ENCODE results near the gene PIK3CD. TPM values are rescaled to one million over a fixed set of nuclear protein-coding genes. Genes with fewer than 3 reads are reported as not detected.
"Not testable (repeated sequence)": the region's sequence is repeated elsewhere in the genome, so short reads cannot be mapped to it uniquely, and the experiment has no call there.

Gene PIK3CD
- total RNA-seq, 1 experiment from 2014 or later: 5.6 TPM

DNA sequence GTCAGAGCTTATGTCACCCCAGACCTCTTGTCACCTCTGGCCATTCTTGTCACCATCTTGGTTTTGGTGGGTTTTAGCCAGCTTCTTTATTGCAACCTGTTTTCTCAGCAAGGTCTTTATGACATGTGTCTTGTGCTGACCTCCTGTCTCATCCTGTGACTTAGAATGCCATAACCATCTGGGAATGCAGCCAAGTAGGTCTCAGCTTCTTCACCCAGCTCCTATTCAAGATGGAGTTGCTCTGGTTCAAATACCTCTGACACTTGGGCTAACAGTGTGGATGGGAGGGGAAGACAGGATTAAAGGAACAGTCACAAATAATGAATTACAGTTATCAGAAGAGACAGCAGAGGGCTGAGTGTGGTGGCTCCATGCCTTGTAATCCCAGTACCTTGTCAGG lies 30.5 kb upstream of the PIK3CD start:
- no peak for DNase-seq (ENCODE audit: low spot score)

GRCh38 chr1:9624081-9624480 lies 27.4 kb upstream of the PIK3CD start:
- DNase-seq (ENCODE audit: low spot score): no peak

- DNase-seq (ENCODE audit: low spot score): not testable (repeated sequence)
Observed at GRCh38 chr1:9625030-9625429, 26.5 kb upstream of the PIK3CD start.

- DNase-seq (ENCODE audit: low spot score): no peak
Observed at GRCh38 chr1:9626201-9626608, 25.3 kb upstream of the PIK3CD start.

DNA sequence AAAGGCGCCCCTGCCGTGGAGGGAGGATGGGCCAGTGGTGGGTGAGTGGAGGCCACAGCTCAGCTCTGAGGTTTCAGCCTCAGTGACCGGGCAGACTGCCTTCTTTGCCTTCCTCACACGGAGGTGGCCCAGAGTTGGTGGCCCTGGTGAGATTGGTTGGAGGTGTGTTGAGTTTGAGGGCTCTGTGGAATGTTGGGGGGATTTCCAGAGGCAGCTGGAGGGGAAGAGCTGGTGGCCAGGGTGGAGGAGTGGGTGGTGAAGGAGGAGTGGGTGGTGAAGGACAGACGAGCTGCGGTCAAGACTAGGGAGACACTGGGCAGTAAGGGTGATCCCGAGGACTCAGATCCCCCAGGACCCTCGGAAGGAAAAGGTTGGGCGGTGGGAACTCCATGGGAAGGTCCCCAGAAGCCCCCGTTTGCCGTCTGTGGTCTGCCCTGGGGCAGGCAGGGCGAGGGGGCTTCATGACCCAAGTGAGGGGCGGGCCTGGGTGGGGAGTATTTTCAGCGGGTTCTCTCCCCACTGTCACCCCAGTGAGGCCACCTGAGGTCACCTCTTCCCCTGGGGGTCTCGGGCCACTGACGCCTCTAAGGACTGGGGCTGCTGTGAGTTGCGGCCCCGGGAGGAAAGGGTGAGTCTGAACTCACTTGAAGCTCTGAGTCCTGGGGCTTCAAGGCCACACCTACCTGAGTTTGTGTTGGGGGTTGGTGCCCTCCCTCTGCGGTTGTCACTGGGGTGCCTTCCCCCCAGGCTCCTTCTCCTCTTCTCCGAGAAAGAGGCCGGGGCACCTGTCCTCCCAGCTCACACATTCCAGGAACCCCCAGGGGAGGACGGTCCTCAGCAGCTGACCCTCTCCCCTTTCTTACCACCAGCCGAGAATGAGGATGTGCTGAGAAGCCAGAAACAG lies 22.7 kb upstream of the PIK3CD start:
- DNase-seq (ENCODE audit: low spot score): no peak

GRCh38 chr1:9629445-9630201 lies 21.9 kb upstream of the PIK3CD start:
- no peak for DNase-seq (ENCODE audit: low spot score)

DNA sequence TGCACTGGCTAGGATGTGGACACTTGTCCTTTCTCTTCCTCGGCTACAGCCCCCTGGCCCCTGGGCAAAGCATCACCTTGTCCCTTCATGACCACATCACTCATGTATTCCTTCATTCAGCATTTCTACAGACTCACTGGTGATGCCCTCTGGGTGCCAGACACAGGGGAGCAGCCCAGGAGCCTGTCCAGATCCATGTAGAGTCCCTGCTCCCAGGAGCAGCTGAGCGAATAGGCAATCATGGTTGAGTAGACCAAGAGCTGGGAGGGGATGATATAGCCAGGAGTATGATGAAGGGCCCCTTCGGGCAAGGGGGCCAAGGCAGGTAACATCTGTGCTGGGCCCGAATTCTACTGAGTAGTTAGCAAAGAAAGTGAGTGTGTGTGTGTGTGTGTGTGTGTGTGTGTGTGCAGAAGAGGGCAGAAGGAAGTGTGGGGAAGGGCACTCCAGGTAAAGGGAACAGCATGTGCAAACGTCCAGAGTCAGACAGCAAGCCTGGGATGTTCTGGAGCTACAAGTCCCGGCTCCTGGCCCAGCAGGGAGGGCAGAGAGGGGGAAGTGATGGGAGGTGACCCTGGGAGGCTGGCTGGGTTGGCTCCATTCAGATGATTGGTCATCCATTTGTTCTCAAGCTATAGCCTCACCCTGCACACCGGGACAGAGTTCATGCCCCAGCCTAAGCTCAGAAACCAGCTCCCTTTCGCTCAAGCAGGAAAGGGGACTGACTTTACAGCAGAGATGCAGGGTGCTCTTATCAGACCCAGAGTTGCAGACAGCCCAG lies 21.0 kb upstream of the PIK3CD start:
- DNase-seq (ENCODE audit: low spot score): no peak

DNA sequence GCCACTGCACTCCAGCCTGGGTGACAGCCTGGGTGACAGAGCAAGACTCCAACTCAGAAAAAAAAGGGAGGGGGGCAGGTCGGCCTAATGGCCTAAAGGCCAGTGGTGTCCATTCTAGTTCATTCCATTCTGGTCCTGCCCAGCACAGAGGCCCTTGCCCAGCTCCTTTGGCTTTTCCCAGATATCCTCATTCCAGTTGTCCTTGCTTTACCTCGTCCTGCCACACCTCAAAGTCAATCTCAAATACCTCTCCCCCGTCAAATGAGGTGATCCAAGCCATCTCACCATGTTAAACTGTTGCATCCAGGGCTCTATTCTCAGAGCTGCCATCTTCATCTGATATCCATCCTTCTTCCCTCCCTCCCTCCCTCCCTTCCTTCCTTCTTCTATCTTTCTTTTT lies 19.9 kb upstream of the PIK3CD start:
- DNase-seq (ENCODE audit: low spot score): no peak

DNA sequence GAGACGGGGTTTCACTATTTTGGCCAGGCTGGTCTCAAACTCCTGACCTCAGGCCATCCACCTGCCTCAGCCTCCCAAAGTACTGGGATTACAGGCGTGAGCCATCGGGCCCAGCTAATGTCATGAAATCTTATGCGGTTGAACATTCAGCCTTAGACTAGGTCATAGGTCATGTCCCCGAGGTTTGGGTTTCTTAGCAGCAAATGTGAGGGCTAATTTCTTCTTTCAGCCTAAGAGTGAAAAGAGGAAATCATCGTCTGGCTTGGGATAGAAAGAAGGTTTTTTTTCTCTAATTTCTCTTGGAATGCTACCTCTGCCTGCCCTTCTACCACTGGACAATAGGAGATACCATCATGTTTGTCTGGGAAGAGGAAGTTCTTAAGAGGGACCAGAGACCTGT lies 18.0 kb upstream of the PIK3CD start:
- no peak for DNase-seq (ENCODE audit: low spot score)

DNA sequence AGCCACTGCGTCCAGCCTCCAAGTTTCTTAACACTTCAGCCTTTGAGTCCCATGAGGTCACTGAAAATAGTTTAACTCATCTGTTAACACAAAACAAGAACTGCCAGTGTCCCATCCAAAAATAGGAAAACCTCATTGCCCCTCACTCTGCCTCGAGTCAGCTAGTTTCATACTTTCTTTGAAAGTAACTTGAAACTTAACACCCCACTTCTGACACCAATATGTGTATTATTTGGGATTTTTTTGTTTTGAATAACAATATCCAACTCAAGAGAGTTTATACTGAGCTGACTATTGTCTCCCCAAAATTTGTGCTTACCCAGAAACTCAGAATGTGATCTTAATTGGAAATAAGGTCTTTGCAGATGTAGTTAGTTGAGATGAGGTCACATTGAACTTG lies 16.9 kb upstream of the PIK3CD start:
- no peak for DNase-seq (ENCODE audit: low spot score)

DNA sequence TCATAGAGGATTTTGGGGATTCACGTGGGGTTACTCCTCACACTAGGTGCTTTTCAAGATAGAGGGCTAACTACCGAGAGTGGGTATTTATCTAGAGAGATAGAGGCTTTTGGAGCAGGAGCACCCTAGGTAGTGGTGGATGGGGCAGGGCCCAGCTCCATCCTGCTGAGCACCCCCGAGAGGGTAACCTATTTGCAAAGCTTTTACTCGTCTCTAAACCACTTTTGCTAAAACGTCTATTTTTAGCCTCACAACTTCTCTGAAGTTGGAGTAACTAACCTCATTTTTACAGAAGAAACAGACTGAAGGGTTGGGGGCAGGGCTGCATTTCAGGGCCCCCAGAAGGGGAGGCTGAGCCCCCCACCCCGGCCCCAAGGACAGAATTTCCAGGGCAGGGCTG lies 12.3 kb upstream of the PIK3CD start:
- DNase-seq (ENCODE audit: low spot score): no peak

GRCh38 chr1:9643351-9644256 lies 7.9 kb upstream of the PIK3CD start:
- no peak for DNase-seq (ENCODE audit: low spot score)

GRCh38 chr1:9646037-9646436 lies 5.5 kb upstream of the PIK3CD start:
- no peak for DNase-seq (ENCODE audit: low spot score)

- DNase-seq (ENCODE audit: low spot score): no peak
Observed at GRCh38 chr1:9648171-9648570, 3.4 kb upstream of the PIK3CD start.

DNA sequence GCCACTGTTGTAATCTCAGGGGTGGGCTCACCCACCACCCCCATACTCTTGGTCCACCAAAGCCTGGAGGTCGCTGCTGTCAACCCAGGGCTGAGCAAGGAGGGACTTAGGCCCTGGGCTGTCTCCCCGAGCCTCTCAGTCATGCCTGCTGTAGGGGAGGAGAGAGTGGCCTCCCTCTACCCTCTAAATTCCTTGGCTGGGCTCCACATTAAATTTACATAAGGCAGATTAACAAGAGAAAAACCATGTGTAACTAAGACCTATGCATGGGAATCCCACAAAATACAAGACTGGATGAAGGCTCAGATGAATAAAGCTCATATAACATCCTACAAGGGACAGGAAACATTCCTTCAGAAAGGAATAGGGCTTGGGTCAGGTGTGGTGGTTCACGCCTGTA lies 1.8 kb upstream of the PIK3CD start:
- DNase-seq (ENCODE audit: low spot score): no peak

DNA sequence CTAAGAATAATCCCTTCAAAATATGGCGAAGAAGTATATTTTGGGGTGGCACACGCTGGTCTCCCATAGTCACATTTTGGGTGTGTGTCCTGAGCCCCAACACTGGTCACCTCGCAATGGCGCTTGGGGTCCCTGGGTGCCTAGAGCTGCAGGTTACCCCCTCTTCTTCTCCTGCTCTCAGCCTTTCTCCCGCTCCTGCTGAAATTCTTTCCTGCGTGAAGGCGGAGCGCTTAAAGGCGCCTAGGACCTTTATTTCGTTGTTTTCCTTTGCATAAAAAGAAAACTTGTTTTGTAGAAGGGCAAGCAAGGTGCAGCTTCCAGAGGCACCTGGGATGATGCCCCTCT lies 339 bp upstream of the PIK3CD start:
- DNase-seq (ENCODE audit: low spot score): no peak

- no peak for DNase-seq (ENCODE audit: low spot score)
Observed at GRCh38 chr1:9652379-9653209, 1.1 kb downstream of the PIK3CD start.

- no peak for DNase-seq (ENCODE audit: low spot score)
Observed at GRCh38 chr1:9653210-9653490, 1.6 kb downstream of the PIK3CD start.

DNA sequence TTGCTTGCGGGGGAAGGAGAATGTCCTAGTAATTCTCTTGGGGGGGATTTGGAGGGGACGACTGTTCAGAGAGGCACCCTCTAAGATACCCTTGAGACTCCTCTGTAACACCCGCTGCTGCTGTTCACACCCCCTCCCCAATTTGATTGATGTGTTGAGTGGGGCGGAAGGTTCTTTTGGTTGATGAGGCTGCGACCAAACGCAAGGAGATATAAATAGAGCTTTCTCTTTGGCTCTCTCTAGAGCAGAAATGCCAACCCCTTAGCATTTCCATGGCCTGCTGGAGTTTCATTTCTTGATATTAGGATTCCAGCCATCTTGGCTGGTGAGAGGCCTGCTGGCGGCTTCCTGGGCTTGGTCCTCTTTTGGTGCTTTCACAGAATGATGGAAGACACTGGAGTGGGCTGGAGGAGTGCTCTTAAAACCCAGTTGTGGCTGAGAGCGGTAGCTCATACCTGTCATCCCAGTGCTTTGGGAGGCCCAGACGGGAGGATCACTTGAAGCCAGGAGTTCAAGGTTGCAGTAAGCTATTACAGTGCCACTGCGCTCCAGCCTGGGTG lies 2.0 kb downstream of the PIK3CD start:
- no peak for DNase-seq (ENCODE audit: low spot score)

GRCh38 chr1:9654051-9654833 lies 2.7 kb downstream of the PIK3CD start:
- no peak for DNase-seq (ENCODE audit: low spot score)
